Progenitor cell of endocrine pancreas (in vitro differentiated cells): ENCODE results near the gene AGO3. TPM values are rescaled to one million over a fixed set of nuclear protein-coding genes. Genes with fewer than 3 reads are reported as not detected.
A peak's percentile ranks its signal among the peaks of the same experiment; 100 is the strongest.

Experiments used
- DNase-seq: peaks from one replicate; pipeline ENCODE4 v3.0.0; 2021; ENCODE audit warnings: low spot score; ENCODE audit not compliant: unreplicated experiment
- H3K27ac Mint-ChIP-seq: 2 replicates; pipeline ENCODE4 v1.8.0; 2021; ENCODE audit warnings: mild to moderate bottlenecking, moderate library complexity, mixed read lengths
- H3K27me3 Mint-ChIP-seq: 2 replicates; pipeline ENCODE4 v1.8.0; 2021; ENCODE audit warnings: mixed read lengths
- H3K36me3 Mint-ChIP-seq: 2 replicates; pipeline ENCODE4 v1.8.0; 2022; ENCODE audit warnings: mixed read lengths; ENCODE audit not compliant: insufficient read depth
- H3K4me1 Mint-ChIP-seq: 2 replicates; pipeline ENCODE4 v1.8.0; 2021; ENCODE audit warnings: low read depth, mixed read lengths
- H3K4me3 Mint-ChIP-seq: 2 replicates; pipeline ENCODE4 v1.8.0; 2021; ENCODE audit warnings: low read depth, mild to moderate bottlenecking, moderate library complexity, mixed read lengths
- H3K9me3 Mint-ChIP-seq: 2 replicates; pipeline ENCODE4 v1.8.0; 2021; ENCODE audit warnings: low read depth, mixed read lengths
- CTCF ChIP-seq: fragments of 200-600 bp; sonication (generic); IDR thresholded peaks from one replicate; pipeline ENCODE4 v1.5.0; 2021; ENCODE audit warnings: antibody characterized with exemption, mild to moderate bottlenecking; ENCODE audit not compliant: unreplicated experiment
- long read RNA-seq: library from polyadenylated mRNA; unstranded; transcript quantifications from one replicate; pipeline ENCODE4 v2.0.0, GENCODE V29; 2020
- total RNA-seq: library from RNA; stranded (reverse); gene quantifications from 2 replicates; pipeline ENCODE4 v1.2.1, GENCODE V29; 2021

Gene AGO3
- total RNA-seq, result 40.8 and 42.1 TPM in 2 replicates
- long read RNA-seq, full-length matches to known transcripts, result 33 of 53 reads
- long read RNA-seq, partial matches to known transcripts, result 7 of 53 reads
- long read RNA-seq, other reads (novel, unspliced or antisense), result 13 of 53 reads

- peak within 1 kb of the TSS; percentile 99 for H3K27ac Mint-ChIP-seq
- peak; percentile 76 for DNase-seq
- TF ChIP-seq CTCF, result no peak
- H3K4me3 Mint-ChIP-seq, result peak within 1 kb of the TSS; percentile 92
- H3K4me1 Mint-ChIP-seq, result peaks cover 26% of the 10 kb centered on the region
- H3K9me3 Mint-ChIP-seq, result no peaks in the 10 kb centered on the region
- no peaks in the 10 kb centered on the region for H3K27me3 Mint-ChIP-seq
- no peaks in the 10 kb centered on the region for H3K36me3 Mint-ChIP-seq
Measured at GRCh38 chr1:35930593-35931445, at the start of gene AGO3. Gene AGO3, plus strand, starts transcription at chr1:35931105. Its CDS starts 322 bp downstream, at chr1:35931427.

GRCh38 chr1:35881850-35882273 lies 49.0 kb upstream of the AGO3 start:
- Mint-ChIP-seq H3K4me1 (peaks cover 28% of the 10 kb centered on the region), H3K9me3 (no peaks in the 10 kb centered on the region), H3K4me3 (peak overlapping the region; percentile 67), H3K27me3 (peaks cover 3% of the 10 kb centered on the region), H3K27ac (peak overlapping the region; percentile 25), H3K36me3 (no peaks in the 10 kb centered on the region)
- no peak for TF ChIP-seq CTCF
- DNase-seq, result no peak

- no peak for TF ChIP-seq CTCF
- peak overlapping the region; percentile 67 for H3K4me3 Mint-ChIP-seq
- peaks cover 35% of the 10 kb centered on the region for H3K4me1 Mint-ChIP-seq
- no peak overlapping the region for H3K27ac Mint-ChIP-seq
- DNase-seq, result peak; percentile 12
- no peaks in the 10 kb centered on the region for H3K9me3 Mint-ChIP-seq
- H3K36me3 Mint-ChIP-seq, result no peaks in the 10 kb centered on the region
- H3K27me3 Mint-ChIP-seq, result peaks cover 3% of the 10 kb centered on the region
Measured at GRCh38 chr1:35882586-35882944, 48.3 kb upstream of the AGO3 start.

- DNase-seq, result peak; percentile 98
- peak; percentile 98 for TF ChIP-seq CTCF
- Mint-ChIP-seq H3K27ac (peak within 1 kb of the TSS; percentile 97), H3K36me3 (no peaks in the 10 kb centered on the region), H3K9me3 (no peaks in the 10 kb centered on the region), H3K4me3 (peak within 1 kb of the TSS; percentile 97), H3K4me1 (peaks cover 39% of the 10 kb centered on the region), H3K27me3 (peaks cover 3% of the 10 kb centered on the region)
Measured at GRCh38 chr1:35882945-35883634, 47.8 kb upstream of the AGO3 start, which contains the start of gene AGO1. Gene AGO1, plus strand, starts transcription at chr1:35883209. Its CDS starts 213 bp downstream, at chr1:35883422.

- Mint-ChIP-seq H3K27ac (peak overlapping the region; percentile 97), H3K36me3 (peaks cover 3% of the 10 kb centered on the region), H3K9me3 (no peaks in the 10 kb centered on the region), H3K4me1 (peaks cover 39% of the 10 kb centered on the region), H3K27me3 (peaks cover 3% of the 10 kb centered on the region), H3K4me3 (peak overlapping the region; percentile 97)
- peak; percentile 68 for DNase-seq
- TF ChIP-seq CTCF, result no peak
Measured at GRCh38 chr1:35883635-35884101, 47.2 kb upstream of the AGO3 start.
